Measurements from ENCODE around the gene EEF1G. TPM values are rescaled to one million over a fixed set of nuclear protein-coding genes. Genes with fewer than 3 reads are reported as not detected.
A peak's percentile ranks its signal among the peaks of the same experiment; 100 is the strongest.

The EEF1G gene
- total and polyA plus RNA-seq, 2 of the 13 experiments (the other 11 are each of a cell fraction or from before 2014, with no cell fraction given), result 1,787 to 2,144 TPM

DNA sequence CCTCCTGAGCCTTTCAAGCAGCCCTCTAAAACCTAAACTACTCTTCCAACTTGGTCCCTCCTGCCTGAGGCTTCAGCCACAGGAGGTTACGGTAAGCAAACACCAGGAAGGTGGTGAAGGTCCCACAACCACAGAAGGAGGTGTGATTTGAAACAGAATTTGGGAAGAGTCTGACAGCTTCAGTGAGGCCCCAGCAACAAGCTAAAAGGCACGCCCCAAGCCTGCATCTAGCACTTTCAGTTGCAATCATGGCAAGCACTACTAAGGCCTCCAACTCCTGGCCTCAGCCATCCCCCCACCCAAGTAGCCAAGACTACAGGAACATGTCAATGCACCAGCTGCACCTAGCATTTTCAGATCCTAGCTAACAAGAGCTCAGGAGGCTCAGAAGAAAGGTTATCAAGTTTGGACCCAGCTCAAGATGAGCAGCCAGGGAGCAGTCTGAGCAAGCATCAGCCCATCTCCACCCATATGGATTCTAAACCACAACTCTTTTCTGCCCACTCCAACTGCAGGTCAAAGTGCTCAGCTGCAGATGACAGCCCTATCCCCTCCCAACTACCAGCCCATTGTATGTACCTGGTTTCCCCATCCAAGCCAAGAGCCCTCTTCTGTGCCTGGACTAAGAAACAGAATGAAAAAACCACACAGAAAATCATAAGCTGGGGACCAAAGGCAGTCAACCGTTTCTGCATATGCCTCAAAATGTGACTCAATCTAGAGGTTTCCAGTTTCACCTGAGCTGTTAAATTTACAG, 16.6 kb downstream of the EEF1G start:
- no peaks in the 10 kb centered on the region for H3K9me3 ChIP-seq (ENCODE audit: low read length)
- 68% methylated on average over 2 of the region's 3 CpGs for WGBS (ENCODE audit: low lambda C conversion rate)
- CTCF ChIA-PET (ENCODE audit: low intra/inter-chr PET ratio, low total read pairs), result no interaction called here
- FAIRE-seq (no peak), ATAC-seq (no peak), DNase-seq (ENCODE audit: low spot score) (no peak)
- no peak overlapping the region for H2AFZ ChIP-seq (ENCODE audit: low read length)
- H3K4me1 ChIP-seq (ENCODE audit: insufficient read depth, low read length), result peaks cover 79% of the 10 kb centered on the region
- H3K4me3 ChIP-seq (replicated peaks in 1 of 3; ENCODE audit: insufficient read depth in 1 of 3, low read depth in 2 of 3, low read length in 3 of 3), result no peak overlapping the region
- H3K9ac ChIP-seq (ENCODE audit: insufficient read depth, low read depth, low read length), result no peak overlapping the region
- intact Hi-C loops (cut with micrococcal nuclease; ENCODE audit: unreplicated experiment), result no loop called here
- H3K27me3 ChIP-seq (ENCODE audit: control insufficient read depth in 1 of 2, insufficient read depth in 2 of 2, low read length in 2 of 2), result no peaks in the 10 kb centered on the region
- no peak overlapping the region for H3K4me2 ChIP-seq (ENCODE audit: low read depth, low read length)
- peaks cover 8% of the 10 kb centered on the region; the same call in 1 of the 2 replicates for H4K20me1 ChIP-seq (ENCODE audit: insufficient read depth, low read length)
- POLR2A ChIA-PET, result interaction anchor here (1.0 to 2.7 kb wide), 5 partner anchors 9 to 156 kb away, joined by 3 to 18 read pairs (median 4); partner anchors contain the start of genes AHNAK, EEF1G and TUT1
- no TSS peak for BruUV-seq (replicated peaks)
- H3K36me3 ChIP-seq (replicated peaks in 1 of 2; ENCODE audit: control insufficient read depth in 1 of 2, insufficient read depth in 2 of 2, low read length in 2 of 2), result peaks cover 10 to 35% of the 10 kb centered on the region in 2 experiments
- H3K79me2 ChIP-seq (ENCODE audit: insufficient read depth, low read length), result peaks cover 2% of the 10 kb centered on the region
- H3K27ac ChIP-seq (ENCODE audit: extremely low read length, insufficient read depth, low read length), result peak overlapping the region; percentile 44
- in situ Hi-C loops (cut with HindIII; ENCODE audit: extremely low pct_ligation_motif_present, low pct_unique_long_range_greater_than_20kb), result loop anchor here (5.0 kb wide), 1 partner anchor 160 kb away; no protein-coding TSS in a partner anchor
- TF ChIP-seq SRSF9 (IDR thresholded peaks at IDR 0.05; ENCODE audit: borderline replicate concordance, insufficient read depth, low read depth, low read length, poor library complexity, severe bottlenecking) (no peak), ONECUT2 (CRISPR knock-in tag; IDR thresholded peaks at IDR 0.05) (no peak), KLF11 (CRISPR knock-in tag; IDR thresholded peaks at IDR 0.05) (no peak), ZNF510 (CRISPR knock-in tag; IDR thresholded peaks at IDR 0.05; ENCODE audit: low read depth) (no peak), MEIS1 (CRISPR knock-in tag; IDR thresholded peaks at IDR 0.05; ENCODE audit: borderline replicate concordance) (no peak), MED8 (CRISPR knock-in tag; IDR thresholded peaks at IDR 0.05; ENCODE audit: insufficient replicate concordance) (no peak), ZNF629 (CRISPR knock-in tag; conservative IDR thresholded peaks at IDR 0.05) (peak; percentile 56), RARA (CRISPR knock-in tag; IDR thresholded peaks at IDR 0.05) (no peak), ZBTB7A (CRISPR knock-in tag; IDR thresholded peaks at IDR 0.05) (no peak)
- TF ChIP-seq, protein P1, sequence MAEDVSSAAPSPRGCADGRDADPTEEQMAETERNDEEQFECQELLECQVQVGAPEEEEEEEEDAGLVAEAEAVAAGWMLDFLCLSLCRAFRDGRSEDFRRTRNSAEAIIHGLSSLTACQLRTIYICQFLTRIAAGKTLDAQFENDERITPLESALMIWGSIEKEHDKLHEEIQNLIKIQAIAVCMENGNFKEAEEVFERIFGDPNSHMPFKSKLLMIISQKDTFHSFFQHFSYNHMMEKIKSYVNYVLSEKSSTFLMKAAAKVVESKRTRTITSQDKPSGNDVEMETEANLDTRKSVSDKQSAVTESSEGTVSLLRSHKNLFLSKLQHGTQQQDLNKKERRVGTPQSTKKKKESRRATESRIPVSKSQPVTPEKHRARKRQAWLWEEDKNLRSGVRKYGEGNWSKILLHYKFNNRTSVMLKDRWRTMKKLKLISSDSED (CRISPR knock-in tag; IDR thresholded peaks at IDR 0.05), result no peak
- TF ChIP-seq, protein P2, sequence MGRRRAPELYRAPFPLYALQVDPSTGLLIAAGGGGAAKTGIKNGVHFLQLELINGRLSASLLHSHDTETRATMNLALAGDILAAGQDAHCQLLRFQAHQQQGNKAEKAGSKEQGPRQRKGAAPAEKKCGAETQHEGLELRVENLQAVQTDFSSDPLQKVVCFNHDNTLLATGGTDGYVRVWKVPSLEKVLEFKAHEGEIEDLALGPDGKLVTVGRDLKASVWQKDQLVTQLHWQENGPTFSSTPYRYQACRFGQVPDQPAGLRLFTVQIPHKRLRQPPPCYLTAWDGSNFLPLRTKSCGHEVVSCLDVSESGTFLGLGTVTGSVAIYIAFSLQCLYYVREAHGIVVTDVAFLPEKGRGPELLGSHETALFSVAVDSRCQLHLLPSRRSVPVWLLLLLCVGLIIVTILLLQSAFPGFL (CRISPR knock-in tag; IDR thresholded peaks at IDR 0.05), result no peak
- TF ChIP-seq, protein P3, sequence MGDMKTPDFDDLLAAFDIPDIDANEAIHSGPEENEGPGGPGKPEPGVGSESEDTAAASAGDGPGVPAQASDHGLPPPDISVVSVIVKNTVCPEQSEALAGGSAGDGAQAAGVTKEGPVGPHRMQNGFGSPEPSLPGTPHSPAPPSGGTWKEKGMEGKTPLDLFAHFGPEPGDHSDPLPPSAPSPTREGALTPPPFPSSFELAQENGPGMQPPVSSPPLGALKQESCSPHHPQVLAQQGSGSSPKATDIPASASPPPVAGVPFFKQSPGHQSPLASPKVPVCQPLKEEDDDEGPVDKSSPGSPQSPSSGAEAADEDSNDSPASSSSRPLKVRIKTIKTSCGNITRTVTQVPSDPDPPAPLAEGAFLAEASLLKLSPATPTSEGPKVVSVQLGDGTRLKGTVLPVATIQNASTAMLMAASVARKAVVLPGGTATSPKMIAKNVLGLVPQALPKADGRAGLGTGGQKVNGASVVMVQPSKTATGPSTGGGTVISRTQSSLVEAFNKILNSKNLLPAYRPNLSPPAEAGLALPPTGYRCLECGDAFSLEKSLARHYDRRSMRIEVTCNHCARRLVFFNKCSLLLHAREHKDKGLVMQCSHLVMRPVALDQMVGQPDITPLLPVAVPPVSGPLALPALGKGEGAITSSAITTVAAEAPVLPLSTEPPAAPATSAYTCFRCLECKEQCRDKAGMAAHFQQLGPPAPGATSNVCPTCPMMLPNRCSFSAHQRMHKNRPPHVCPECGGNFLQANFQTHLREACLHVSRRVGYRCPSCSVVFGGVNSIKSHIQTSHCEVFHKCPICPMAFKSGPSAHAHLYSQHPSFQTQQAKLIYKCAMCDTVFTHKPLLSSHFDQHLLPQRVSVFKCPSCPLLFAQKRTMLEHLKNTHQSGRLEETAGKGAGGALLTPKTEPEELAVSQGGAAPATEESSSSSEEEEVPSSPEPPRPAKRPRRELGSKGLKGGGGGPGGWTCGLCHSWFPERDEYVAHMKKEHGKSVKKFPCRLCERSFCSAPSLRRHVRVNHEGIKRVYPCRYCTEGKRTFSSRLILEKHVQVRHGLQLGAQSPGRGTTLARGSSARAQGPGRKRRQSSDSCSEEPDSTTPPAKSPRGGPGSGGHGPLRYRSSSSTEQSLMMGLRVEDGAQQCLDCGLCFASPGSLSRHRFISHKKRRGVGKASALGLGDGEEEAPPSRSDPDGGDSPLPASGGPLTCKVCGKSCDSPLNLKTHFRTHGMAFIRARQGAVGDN (CRISPR knock-in tag; IDR thresholded peaks at IDR 0.05), result peak; percentile 5; the same call in 1 of the 2 replicates
- TF ChIP-seq, protein P4, sequence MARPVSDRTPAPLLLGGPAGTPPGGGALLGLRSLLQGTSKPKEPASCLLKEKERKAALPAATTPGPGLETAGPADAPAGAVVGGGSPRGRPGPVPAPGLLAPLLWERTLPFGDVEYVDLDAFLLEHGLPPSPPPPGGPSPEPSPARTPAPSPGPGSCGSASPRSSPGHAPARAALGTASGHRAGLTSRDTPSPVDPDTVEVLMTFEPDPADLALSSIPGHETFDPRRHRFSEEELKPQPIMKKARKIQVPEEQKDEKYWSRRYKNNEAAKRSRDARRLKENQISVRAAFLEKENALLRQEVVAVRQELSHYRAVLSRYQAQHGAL (CRISPR knock-in tag; IDR thresholded peaks at IDR 0.05; ENCODE audit: not compliant biosample characterization), result no peak
- TF ChIP-seq, protein P5, sequence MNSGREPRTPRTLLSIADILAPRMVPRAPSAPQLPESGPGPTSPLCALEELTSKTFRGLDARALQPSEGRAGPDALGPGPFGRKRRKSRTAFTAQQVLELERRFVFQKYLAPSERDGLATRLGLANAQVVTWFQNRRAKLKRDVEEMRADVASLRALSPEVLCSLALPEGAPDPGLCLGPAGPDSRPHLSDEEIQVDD (CRISPR knock-in tag; IDR thresholded peaks at IDR 0.05; ENCODE audit: borderline replicate concordance), result no peak
- TF ChIP-seq, protein P6, sequence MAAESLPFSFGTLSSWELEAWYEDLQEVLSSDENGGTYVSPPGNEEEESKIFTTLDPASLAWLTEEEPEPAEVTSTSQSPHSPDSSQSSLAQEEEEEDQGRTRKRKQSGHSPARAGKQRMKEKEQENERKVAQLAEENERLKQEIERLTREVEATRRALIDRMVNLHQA (CRISPR knock-in tag; IDR thresholded peaks at IDR 0.05), result no peak

All from HepG2 (cell line).